ENCODE measurements around the gene OR5C1.

GRCh38 chr9:122788831-122789230 lies at the start of gene OR5C1:
- TF ChIP-seq CTCF (IDR thresholded peaks at IDR 0.05) (no peak), EP300 (IDR thresholded peaks at IDR 0.05) (no peak)
